Trophoblast cell (in vitro differentiated cells and primary cell): Measurements from ENCODE around the gene TTLL12.

Experiments used
- DNase-seq, 2 donors: peaks; one replicate each; pipeline ENCODE4 v3.0.0-alpha.2; 2016
- H2AFZ ChIP-seq: 2 replicates; pipeline ENCODE4 v1.6.1; 2013; ENCODE audit warnings: low read length, moderate library complexity, mild to moderate bottlenecking; ENCODE audit not compliant: insufficient read depth, poor library complexity
- H2AK5ac ChIP-seq: 2 replicates; pipeline ENCODE4 v1.6.1; 2013; ENCODE audit warnings: mild to moderate bottlenecking, low read length
- H2BK120ac ChIP-seq: 2 replicates; pipeline ENCODE4 v1.6.1; 2013; ENCODE audit warnings: low read length, mild to moderate bottlenecking, moderate library complexity; ENCODE audit not compliant: insufficient read depth, poor library complexity
- H2BK12ac ChIP-seq: 2 replicates; pipeline ENCODE4 v1.6.1; 2013; ENCODE audit warnings: mild to moderate bottlenecking, low read length, moderate library complexity
- H2BK5ac ChIP-seq: 2 replicates; pipeline ENCODE4 v1.6.1; 2013; ENCODE audit warnings: low read length, low read depth, moderate library complexity, mild to moderate bottlenecking; ENCODE audit not compliant: poor library complexity
- H3K14ac ChIP-seq: 2 replicates; pipeline ENCODE4 v1.6.1; 2013; ENCODE audit warnings: mild to moderate bottlenecking, low read length
- H3K18ac ChIP-seq: 2 replicates; pipeline ENCODE4 v1.6.1; 2013; ENCODE audit warnings: mild to moderate bottlenecking, low read length
- H3K23ac ChIP-seq: 2 replicates; pipeline ENCODE4 v1.6.1; 2013; ENCODE audit warnings: low read length
- H3K27ac ChIP-seq: 2 replicates; pipeline ENCODE4 v1.5.1; 2013; ENCODE audit warnings: low read depth, mild to moderate bottlenecking, inconsistent platforms, low read length, moderate library complexity
- H3K27me3 ChIP-seq: 2 replicates; pipeline ENCODE4 v1.6.1; 2013; ENCODE audit warnings: inconsistent platforms, mild to moderate bottlenecking, low read length, moderate library complexity; ENCODE audit not compliant: insufficient read depth
- H3K36me3 ChIP-seq, 2 experiments: 1 replicate in 1 of 2; 2 replicates in 1 of 2; pipeline ENCODE4 v1.6.1; 2013; ENCODE audit warnings: low read length in 2 of 2, mild to moderate bottlenecking in 2 of 2, moderate library complexity in 1 of 2; ENCODE audit not compliant: insufficient read depth in 2 of 2, control insufficient read depth in 1 of 2
- H3K4ac ChIP-seq: 2 replicates; pipeline ENCODE4 v1.6.1; 2013; ENCODE audit warnings: low read depth, mild to moderate bottlenecking, low read length, moderate library complexity
- H3K4me1 ChIP-seq, 2 experiments: 1 replicate in 1 of 2; 2 replicates in 1 of 2; pipeline ENCODE4 v1.6.1; 2013; ENCODE audit warnings: low read length in 2 of 2, mild to moderate bottlenecking in 2 of 2, moderate library complexity in 1 of 2; ENCODE audit not compliant: insufficient read depth in 2 of 2, control insufficient read depth in 1 of 2
- H3K4me2 ChIP-seq: 2 replicates; pipeline ENCODE4 v1.6.1; 2013; ENCODE audit warnings: inconsistent platforms, mild to moderate bottlenecking, low read length, moderate library complexity
- H3K4me3 ChIP-seq: 2 replicates; pipeline ENCODE4 v1.5.1; 2013; ENCODE audit warnings: mild to moderate bottlenecking, low read depth, low read length, inconsistent platforms
- H3K79me1 ChIP-seq: one replicate; pipeline ENCODE4 v1.6.1; 2013; ENCODE audit warnings: low read length
- H3K79me2 ChIP-seq: 2 replicates; pipeline ENCODE4 v1.6.1; 2013; ENCODE audit warnings: low read length, mild to moderate bottlenecking; ENCODE audit not compliant: control insufficient read depth, insufficient read depth, poor library complexity
- H3K9ac ChIP-seq: 2 replicates; pipeline ENCODE4 v1.6.1; 2013; ENCODE audit warnings: mild to moderate bottlenecking, low read length
- H3K9me3 ChIP-seq: 2 replicates; pipeline ENCODE4 v1.6.1; 2013; ENCODE audit warnings: low read depth, mild to moderate bottlenecking, control low read depth, inconsistent platforms, low read length; ENCODE audit not compliant: insufficient read depth
- H4K12ac ChIP-seq: 2 replicates; pipeline ENCODE4 v1.6.1; 2013; ENCODE audit warnings: low read depth, mild to moderate bottlenecking, low read length, moderate library complexity
- H4K8ac ChIP-seq: 2 replicates; pipeline ENCODE4 v1.6.1; 2013; ENCODE audit warnings: low read depth, mild to moderate bottlenecking, low read length, moderate library complexity
- H4K91ac ChIP-seq: one replicate; pipeline ENCODE4 v1.6.1; 2013; ENCODE audit warnings: low read depth, mild to moderate bottlenecking, low read length, moderate library complexity
- WGBS: extraction: QIAGEN DNeasy Blood & Tissue Kit; methylation state at CpG from one replicate; pipeline ENCODE4 v1.1.7; 2013; ENCODE audit warnings: missing lambda C conversion rate; ENCODE audit not compliant: insufficient read length, insufficient coverage; ENCODE audit errors: extremely low coverage; 5-methylcytosine and 5-hydroxymethylcytosine counted together

Gene TTLL12

DNA sequence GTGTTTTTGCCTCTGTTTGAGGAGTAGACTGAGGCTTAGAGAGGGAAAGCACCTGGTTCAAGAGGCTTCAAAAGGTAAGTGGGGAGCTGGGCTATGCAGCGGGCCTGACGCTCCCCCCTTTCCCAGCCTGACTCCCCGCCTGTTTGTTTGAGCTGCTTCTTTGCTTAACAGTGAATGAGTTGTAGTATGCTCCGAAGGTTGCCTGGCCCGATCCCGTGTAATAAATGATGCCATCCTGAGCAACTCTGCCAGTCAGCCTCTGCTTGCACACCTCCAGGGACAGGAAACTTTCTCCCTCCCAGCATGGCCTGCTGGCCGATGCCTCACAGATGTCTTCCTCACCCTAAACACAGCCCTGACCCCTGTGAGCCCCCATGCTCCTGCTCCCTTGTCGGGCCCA, 45.5 kb upstream of the TTLL12 start:
- H3K4me3 ChIP-seq, result no peak overlapping the region
- no peaks in the 10 kb centered on the region for H3K36me3 ChIP-seq
- H3K14ac ChIP-seq, result no peak overlapping the region
- no peak overlapping the region for H3K27ac ChIP-seq
- H3K9ac ChIP-seq, result no peak overlapping the region
- no peak overlapping the region for H4K12ac ChIP-seq
- no peaks in the 10 kb centered on the region for H3K79me2 ChIP-seq
- no peak overlapping the region for H2BK5ac ChIP-seq
- no peak overlapping the region for H3K23ac ChIP-seq
- H3K79me1 ChIP-seq, result no peaks in the 10 kb centered on the region
- H3K4me1 ChIP-seq, result peaks cover 7 to 13% of the 10 kb centered on the region in 2 experiments
- DNase-seq, result no peak
- H3K27me3 ChIP-seq, result no peaks in the 10 kb centered on the region
- no peak overlapping the region for H2AFZ ChIP-seq
- no peak overlapping the region for H2BK120ac ChIP-seq
- no peak overlapping the region for H4K8ac ChIP-seq
- no peak overlapping the region for H4K91ac ChIP-seq
- no CpG with 5 or more reads among the region's 8 CpGs for WGBS
- H3K18ac ChIP-seq, result no peak overlapping the region
- H3K4ac ChIP-seq, result no peak overlapping the region
- H2AK5ac ChIP-seq, result no peak overlapping the region
- no peak overlapping the region for H2BK12ac ChIP-seq
- peaks cover 2% of the 10 kb centered on the region for H3K9me3 ChIP-seq
- no peak overlapping the region for H3K4me2 ChIP-seq

DNA sequence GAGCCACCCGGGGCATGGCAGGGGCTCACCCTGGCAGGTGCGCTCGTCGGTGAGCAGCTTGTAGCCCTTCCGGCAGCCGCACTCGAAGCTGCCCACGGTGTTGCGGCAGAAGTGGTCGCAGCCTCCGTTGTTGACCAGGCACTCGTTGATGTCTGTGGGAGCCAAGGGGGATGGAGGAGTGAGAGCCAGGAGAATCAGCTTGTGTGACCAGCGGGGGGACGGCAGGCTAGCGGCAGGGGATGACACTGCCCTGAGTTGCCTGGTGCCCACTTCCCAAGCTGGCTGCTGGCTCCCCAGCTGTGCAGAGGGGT, 44.7 kb upstream of the TTLL12 start:
- no peaks in the 10 kb centered on the region for H3K79me1 ChIP-seq
- no peak overlapping the region for H3K4me3 ChIP-seq
- no CpG with 5 or more reads among the region's 15 CpGs for WGBS
- H2BK120ac ChIP-seq, result no peak overlapping the region
- no peak overlapping the region for H2AK5ac ChIP-seq
- H3K4me1 ChIP-seq, result peaks cover 7 to 13% of the 10 kb centered on the region in 2 experiments
- H4K91ac ChIP-seq, result no peak overlapping the region
- H3K79me2 ChIP-seq, result no peaks in the 10 kb centered on the region
- H4K8ac ChIP-seq, result no peak overlapping the region
- H2AFZ ChIP-seq, result no peak overlapping the region
- no peak overlapping the region for H3K14ac ChIP-seq
- DNase-seq, result no peak
- no peak overlapping the region for H2BK12ac ChIP-seq
- no peak overlapping the region for H3K18ac ChIP-seq
- H3K9ac ChIP-seq, result no peak overlapping the region
- no peaks in the 10 kb centered on the region for H3K36me3 ChIP-seq
- no peak overlapping the region for H3K4me2 ChIP-seq
- no peak overlapping the region for H3K23ac ChIP-seq
- H3K27me3 ChIP-seq, result no peaks in the 10 kb centered on the region
- no peak overlapping the region for H2BK5ac ChIP-seq
- no peak overlapping the region for H4K12ac ChIP-seq
- H3K4ac ChIP-seq, result no peak overlapping the region
- no peak overlapping the region for H3K27ac ChIP-seq
- H3K9me3 ChIP-seq, result peaks cover 2% of the 10 kb centered on the region

DNA sequence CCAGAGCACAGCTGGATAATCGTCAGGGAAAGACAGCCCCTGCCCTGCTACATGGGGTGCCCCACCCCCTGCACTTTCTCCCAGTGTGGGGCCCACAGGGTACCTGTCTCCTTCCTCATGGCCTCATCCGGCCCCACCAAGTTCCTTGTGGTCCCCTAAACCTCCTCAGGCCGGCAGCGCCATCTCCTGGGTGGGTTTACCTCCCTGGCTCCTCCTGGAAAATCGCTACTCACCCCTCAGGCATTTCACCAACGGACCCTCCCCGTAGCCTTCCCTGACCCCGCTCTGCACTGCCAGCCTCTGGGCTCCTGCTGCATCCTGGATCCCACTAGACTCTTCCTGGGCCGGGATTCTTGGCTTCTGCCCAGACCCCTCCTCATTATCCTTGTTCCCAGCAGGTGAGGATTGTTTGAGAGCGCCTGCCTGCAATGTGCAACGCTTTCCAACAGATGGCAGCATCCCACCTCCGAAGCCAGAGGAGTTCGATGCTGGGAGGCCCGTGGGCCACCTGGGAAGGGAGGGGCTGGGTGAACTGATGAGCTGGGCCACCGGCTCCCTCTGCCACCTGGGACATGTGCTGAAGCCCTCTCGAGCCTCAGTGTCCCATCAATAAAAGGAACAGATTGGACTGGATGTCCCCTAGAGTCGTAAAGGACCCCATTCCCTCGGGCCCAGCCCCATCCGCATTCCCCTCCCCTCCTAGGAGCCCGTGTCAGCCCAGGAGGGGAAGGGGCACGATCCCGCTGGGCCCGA, 44.2 kb upstream of the TTLL12 start:
- Histone ChIP-seq H4K8ac (no peak overlapping the region), H3K79me1 (no peaks in the 10 kb centered on the region)

DNA sequence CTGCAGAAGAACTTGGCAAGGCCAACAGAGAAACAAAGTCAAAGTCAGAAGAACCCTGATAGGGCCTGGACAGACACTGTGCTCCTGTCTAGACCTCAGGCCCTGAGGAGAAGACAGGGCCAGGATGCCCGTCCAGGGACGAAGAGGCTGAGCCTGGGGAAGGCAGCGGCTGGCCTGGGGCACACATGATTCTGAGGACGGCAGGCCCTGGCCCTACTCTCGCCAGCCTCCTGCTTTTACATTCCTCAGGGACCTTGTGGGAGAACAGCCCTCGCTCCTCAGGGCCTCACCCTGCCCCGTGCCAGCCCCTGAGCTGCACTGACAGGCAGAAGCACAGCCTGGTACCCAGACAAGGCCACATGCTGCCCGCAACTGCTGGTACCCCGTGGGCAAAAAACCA, 43.6 kb upstream of the TTLL12 start:
- no peak overlapping the region for H4K8ac ChIP-seq
- no peak overlapping the region for H2BK120ac ChIP-seq
- H2BK12ac ChIP-seq, result no peak overlapping the region
- H3K4me1 ChIP-seq, result peaks cover 4 to 6% of the 10 kb centered on the region in 2 experiments
- no peak overlapping the region for H4K12ac ChIP-seq
- no peak overlapping the region for H3K4ac ChIP-seq
- no peak overlapping the region for H2AFZ ChIP-seq
- no peak overlapping the region for H3K18ac ChIP-seq
- H3K4me2 ChIP-seq, result no peak overlapping the region
- no CpG with 5 or more reads among the region's 9 CpGs for WGBS
- peaks cover 2% of the 10 kb centered on the region for H3K9me3 ChIP-seq
- DNase-seq, result no peak
- H3K79me1 ChIP-seq, result no peaks in the 10 kb centered on the region
- H3K27ac ChIP-seq, result no peak overlapping the region
- no peak overlapping the region for H4K91ac ChIP-seq
- no peak overlapping the region for H3K23ac ChIP-seq
- H3K14ac ChIP-seq, result no peak overlapping the region
- no peaks in the 10 kb centered on the region for H3K79me2 ChIP-seq
- no peaks in the 10 kb centered on the region for H3K36me3 ChIP-seq
- H2BK5ac ChIP-seq, result no peak overlapping the region
- no peak overlapping the region for H3K4me3 ChIP-seq
- H2AK5ac ChIP-seq, result no peak overlapping the region
- H3K27me3 ChIP-seq, result no peaks in the 10 kb centered on the region
- H3K9ac ChIP-seq, result no peak overlapping the region

More for the DNA sequence above, 44.2 kb upstream of the TTLL12 start:
- Histone ChIP-seq H4K91ac (no peak overlapping the region), H3K36me3 (no peaks in the 10 kb centered on the region), H3K9me3 (peaks cover 2% of the 10 kb centered on the region), H2AK5ac (no peak overlapping the region), H2BK5ac (no peak overlapping the region), H2AFZ (no peak overlapping the region), H3K27me3 (no peaks in the 10 kb centered on the region), H4K12ac (no peak overlapping the region), H3K4me2 (no peak overlapping the region), H3K18ac (no peak overlapping the region), H3K79me2 (no peaks in the 10 kb centered on the region), H3K23ac (no peak overlapping the region), H3K9ac (no peak overlapping the region), H2BK120ac (no peak overlapping the region), H3K27ac (no peak overlapping the region), H3K4me3 (no peak overlapping the region), H2BK12ac (no peak overlapping the region), H3K4ac (no peak overlapping the region), H3K14ac (no peak overlapping the region), H3K4me1 (peaks cover 7 to 10% of the 10 kb centered on the region in 2 experiments)
- peak; percentile 55 to 76 for DNase-seq
- WGBS, result no CpG with 5 or more reads among the region's 23 CpGs
